ENCODE measurements around the gene TRPV3. TPM values are rescaled to one million over a fixed set of nuclear protein-coding genes. Genes with fewer than 3 reads are reported as not detected.
A peak's percentile ranks its signal among the peaks of the same experiment; 100 is the strongest.

TRPV3 gene
- total and polyA plus RNA-seq, 2 experiments from 2014 or later, result 0.15 to 0.69 TPM

GRCh38 chr17:3511852-3512504 lies 45.6 kb downstream of the TRPV3 start (continued):
- TF ChIP-seq REST (IDR thresholded peaks at IDR 0.05; ENCODE audit: unreplicated experiment), result no peak
- no peak for TF ChIP-seq CREB1 (CRISPR knock-in tag; IDR thresholded peaks at IDR 0.05; ENCODE audit: low read depth)
- no peak for TF ChIP-seq CTCF (conservative IDR thresholded peaks at IDR 0.05; ENCODE audit: low read depth in 2 of 2)

GRCh38 chr17:3510090-3510489 lies 47.5 kb downstream of the TRPV3 start:
- ATAC-seq (peak; percentile 32), DNase-seq (ENCODE audit: low spot score) (peak; percentile 32)
- H3K4me1 ChIP-seq (ENCODE audit: insufficient read depth), result peaks cover 28% of the 10 kb centered on the region
- peaks cover 12% of the 10 kb centered on the region for H3K9me2 ChIP-seq (ENCODE audit: insufficient read depth)
- Mint-ChIP-seq H3K27me3 (ENCODE audit: insufficient read depth, low read depth, poor library complexity) (peaks cover 29% of the 10 kb centered on the region), H3K36me3 (ENCODE audit: low read depth) (no peaks in the 10 kb centered on the region), H3K4me3 (no peak overlapping the region), H3K9me3 (peaks cover 6% of the 10 kb centered on the region; the same call in 2 of the 3 replicates), H3K4me1 (peaks cover 36% of the 10 kb centered on the region), H3K27ac (no peak overlapping the region)
- no peaks in the 10 kb centered on the region for H3K79me2 ChIP-seq (replicated peaks; ENCODE audit: insufficient read depth)
- no peak overlapping the region for H3K27ac ChIP-seq (ENCODE audit: low read depth)
- no peaks in the 10 kb centered on the region for H3K27me3 ChIP-seq (ENCODE audit: insufficient read depth)
- H4K20me1 ChIP-seq (replicated peaks; ENCODE audit: insufficient read depth), result no peaks in the 10 kb centered on the region
- no peaks in the 10 kb centered on the region for H3F3A ChIP-seq (replicated peaks; ENCODE audit: low read depth)
- H3K4me2 ChIP-seq, result peak overlapping the region; percentile 27; the same call in 1 of the 2 replicates
- H2AFZ ChIP-seq, result no peak overlapping the region
- no peaks in the 10 kb centered on the region; the same call in 1 of the 2 replicates for H3K36me3 ChIP-seq (ENCODE audit: insufficient read depth)
- no peak overlapping the region for H3K4me3 ChIP-seq
- no peak for TF ChIP-seq NANOG (IDR thresholded peaks at IDR 0.05; ENCODE audit: borderline replicate concordance)
- no peak for TF ChIP-seq ZNF462 (CRISPR knock-in tag; IDR thresholded peaks at IDR 0.05)
- no peak for TF ChIP-seq EZH2 (IDR thresholded peaks at IDR 0.05; ENCODE audit: low read depth, unreplicated experiment)
- TF ChIP-seq STAT1 (IDR thresholded peaks at IDR 0.05; ENCODE audit: unreplicated experiment), result no peak
- no peak for TF ChIP-seq REST (IDR thresholded peaks at IDR 0.05; ENCODE audit: unreplicated experiment)
